GM12878 (cell line): ENCODE results near the gene IFIT2. TPM values are rescaled to one million over a fixed set of nuclear protein-coding genes. Genes with fewer than 3 reads are reported as not detected.

Source experiments
- ATAC-seq: fragments of 200-7000 bp; cut with Tn5 transposase; 3 replicates; pipeline ENCODE4 v1.9.1; 2020; ENCODE audit warnings: mild to moderate bottlenecking, moderate library complexity
- BruUV-seq: library from RNA; stranded (reverse); fragments of 400-500 nt; replicated peaks from 2 replicates; lab custom pipeline; 2021; lab: Mats Ljungman, UMichigan
- CTCF ChIA-PET: fragments of 300-600 bp; sonication (Branson Sonifier 250); formaldehyde crosslinking; extraction: SDS; loops from one replicate; lab custom pipeline; 2021; ENCODE audit warnings: inconsistent platforms; lab: Yijun Ruan, JAX
- POLR2A ChIA-PET: fragments of 350-600 bp; formaldehyde crosslinking; extraction: SDS; loops from one replicate; lab custom pipeline; 2021; ENCODE audit warnings: inconsistent platforms; lab: Charles Lee
- RAD21 ChIA-PET: fragments of 300-600 bp; sonication (Branson Sonifier 250); formaldehyde crosslinking; loops from one replicate; lab custom pipeline; 2023; ENCODE audit warnings: antibody characterized with exemption; ENCODE audit not compliant: unreplicated experiment; lab: Charles Lee
- SMC1A ChIA-PET: fragments of 300-600 bp; sonication (Branson Sonifier 250); formaldehyde crosslinking; loops from one replicate; lab custom pipeline; 2023; ENCODE audit not compliant: unreplicated experiment, uncharacterized antibody; lab: Charles Lee
- DNase-seq: peaks from one replicate; pipeline ENCODE4 v3.0.0-alpha.2; 2011; ENCODE audit warnings: low read depth, low spot score
- FAIRE-seq: peaks from 3 replicates; lab custom pipeline; 2011; peaks lifted over from hg19 to GRCh38; lab: Jason Lieb, UNC
- H2AFZ ChIP-seq: 2 replicates; pipeline ENCODE4 v1.6.0; 2011; ENCODE audit warnings: low read depth, low read length, control low read depth; ENCODE audit not compliant: control insufficient read depth
- H3K27ac ChIP-seq: 2 replicates; pipeline ENCODE4 v1.5.1; 2011; ENCODE audit warnings: control low read depth; ENCODE audit not compliant: control insufficient read depth, insufficient read depth
- H3K27me3 ChIP-seq, 2 experiments: replicated peaks in 1 of 2; 2 replicates each; pipeline versions ENCODE4 v1.6.0 to v1.6.1; 2011; ENCODE audit warnings: low read length in 1 of 2; ENCODE audit not compliant: control insufficient read depth in 2 of 2, insufficient read depth in 2 of 2
- H3K36me3 ChIP-seq, 2 experiments: 2 replicates each; pipeline ENCODE4 v1.5.1; 2011; ENCODE audit warnings: low read length in 1 of 2; ENCODE audit not compliant: control insufficient read depth in 2 of 2, insufficient read depth in 2 of 2
- H3K4me1 ChIP-seq: 2 replicates; pipeline ENCODE4 v1.6.1; 2011; ENCODE audit warnings: mild to moderate bottlenecking, low read length, moderate library complexity, mixed read lengths; ENCODE audit not compliant: control insufficient read depth, insufficient read depth
- H3K4me2 ChIP-seq: 2 replicates; pipeline ENCODE4 v1.6.0; 2011; ENCODE audit warnings: control low read depth; ENCODE audit not compliant: control insufficient read depth, insufficient read depth
- H3K4me3 ChIP-seq: fragments of 200-600 bp; sonication (generic); 2 replicates; pipeline ENCODE4 v1.5.1; 2016
- H3K79me2 ChIP-seq: 2 replicates; pipeline ENCODE4 v1.6.0; 2011; ENCODE audit warnings: low read length; ENCODE audit not compliant: control insufficient read depth, insufficient read depth
- H3K9ac ChIP-seq: 2 replicates; pipeline ENCODE4 v1.8.0; 2011; ENCODE audit warnings: low read length, control low read depth, mixed read lengths; ENCODE audit not compliant: control insufficient read depth, insufficient read depth
- H3K9me3 ChIP-seq: replicated peaks from 3 replicates; pipeline ENCODE4 v1.5.1; 2011; ENCODE audit warnings: mild to moderate bottlenecking, low read length; ENCODE audit not compliant: control insufficient read depth, insufficient read depth
- H4K20me1 ChIP-seq: 2 replicates; pipeline ENCODE4 v1.6.0; 2011; ENCODE audit not compliant: control insufficient read depth, insufficient read depth
- CREB1 ChIP-seq: IDR thresholded peaks from 2 replicates; pipeline ENCODE4 v1.6.1; 2012; ENCODE audit warnings: low read depth, mild to moderate bottlenecking, inconsistent platforms
- CTCF ChIP-seq, 3 experiments: IDR thresholded peaks in 2 of 3; conservative IDR thresholded peaks in 1 of 3; 2 replicates each; pipeline ENCODE4 v1.5.1; 2011; ENCODE audit warnings: low read depth in 3 of 3, low read length in 3 of 3, mild to moderate bottlenecking in 3 of 3, control low read depth in 2 of 3, moderate library complexity in 2 of 3, inconsistent platforms in 1 of 3, mixed read lengths in 1 of 3; ENCODE audit not compliant: control insufficient read depth in 2 of 3, insufficient read depth in 1 of 3; ENCODE audit errors: extremely low read depth in 1 of 3
- E2F4 ChIP-seq: IDR thresholded peaks from 2 replicates; pipeline ENCODE4 v1.6.1; 2012; ENCODE audit warnings: low read depth, low read length, improper control_type of control experiment
- E2F8 ChIP-seq: fragments of 450-650 bp; IDR thresholded peaks from 2 replicates; pipeline ENCODE4 v1.6.1; 2018; ENCODE audit warnings: mild to moderate bottlenecking, low read depth, moderate library complexity; ENCODE audit not compliant: partially characterized antibody
- EZH2 ChIP-seq: IDR thresholded peaks from 2 replicates; pipeline ENCODE4 v1.6.1; 2012; ENCODE audit warnings: low read depth, mild to moderate bottlenecking, control low read depth, inconsistent platforms, low read length, borderline replicate concordance; ENCODE audit not compliant: control insufficient read depth
- HDAC2 ChIP-seq: fragments of 200-600 bp; sonication (generic); IDR thresholded peaks from 2 replicates; pipeline ENCODE4 v1.6.1; 2017
- HDGF ChIP-seq: fragments of 450-650 bp; IDR thresholded peaks from 2 replicates; pipeline ENCODE4 v1.6.1; 2016; ENCODE audit warnings: antibody characterized with exemption
- JUNB ChIP-seq: IDR thresholded peaks from 2 replicates; pipeline ENCODE4 v1.6.1; 2016; ENCODE audit warnings: antibody characterized with exemption, mild to moderate bottlenecking
- MLLT1 ChIP-seq: fragments of 450-650 bp; IDR thresholded peaks from 2 replicates; pipeline ENCODE4 v1.6.1; 2016; ENCODE audit warnings: mild to moderate bottlenecking
- MTA2 ChIP-seq: fragments of 450-650 bp; IDR thresholded peaks from 2 replicates; pipeline ENCODE4 v1.6.1; 2016; ENCODE audit warnings: low read depth, mild to moderate bottlenecking, moderate library complexity
- MTA3 ChIP-seq: IDR thresholded peaks from 2 replicates; pipeline ENCODE4 v1.6.1; 2012; ENCODE audit warnings: low read length, inconsistent platforms, borderline replicate concordance
- NR2F1 ChIP-seq: fragments of 450-650 bp; conservative IDR thresholded peaks from 2 replicates; pipeline ENCODE4 v1.6.1; 2017; ENCODE audit warnings: mild to moderate bottlenecking
- RFX5 ChIP-seq: IDR thresholded peaks from 2 replicates; pipeline ENCODE4 v1.6.1; 2011; ENCODE audit warnings: low read depth, low read length, improper control_type of control experiment
- TCF7 ChIP-seq: IDR thresholded peaks from 2 replicates; pipeline ENCODE4 v1.6.1; 2014; ENCODE audit warnings: antibody characterized with exemption, borderline replicate concordance
- WGBS: methylation state at CpG from one replicate; pipeline ENCODE4 v1.1.6; 2016; ENCODE audit warnings: low lambda C conversion rate; ENCODE audit not compliant: insufficient replicate concordance, insufficient coverage; ENCODE audit errors: missing lambda C conversion rate; 5-methylcytosine and 5-hydroxymethylcytosine counted together
- in situ Hi-C: fragments of 300-500 bp; cut with MboI; formaldehyde crosslinking; loops from 9 replicates; pipeline ENCODE4 v1.14.3; 2018; ENCODE audit warnings: mixed read lengths
- intact Hi-C: fragments of 100-400 bp; cut with micrococcal nuclease; formaldehyde crosslinking; loops from one replicate; pipeline ENCODE4 v1.14.2; 2022; ENCODE audit not compliant: unreplicated experiment
- polyA plus RNA-seq, 11 experiments: library from polyadenylated mRNA; depleted of rRNA in 4 of 11; unstranded in 6 of 11; stranded (reverse) in 5 of 11; fragments of >200 nt; fragmentation: Nextera tagmentation in 4 of 11; fragmentation: Illumina TruSeq in 1 of 11; extraction: Ambion mirVana in 4 of 11; extraction: Trizol in 1 of 11; gene quantifications; 1 replicate in 1 of 11; 2 replicates in 10 of 11; pipeline versions ENCODE4 v1.2.1 to v1.2.3, GENCODE V29; 2011 to 2016; ENCODE audit warnings: inconsistent platforms in 2 of 11, missing spikeins in 2 of 11, low read depth in 1 of 11
- total RNA-seq, 4 experiments: library from RNA; depleted of rRNA in 3 of 4; stranded (reverse); fragments of >200 nt in 3 of 4; fragmentation: Illumina TruSeq in 1 of 4; extraction: Trizol in 1 of 4; gene quantifications; 2 replicates each; pipeline versions ENCODE4 v1.2.1 to v1.2.3, GENCODE V29; 2013 to 2021

The IFIT2 gene
- total and polyA plus RNA-seq, 10 of the 15 experiments (the other 5 are each of a cell fraction or from before 2014, with no cell fraction given) = 5.2 to 14.8 (median 9.7) TPM

- no TSS peak for BruUV-seq
- no peak overlapping the region for H3K27ac ChIP-seq
- no peak overlapping the region for H3K9ac ChIP-seq
- POLR2A ChIA-PET = interaction anchor here (1.1 to 1.3 kb wide), 2 partner anchors 12 to 22 kb away, joined by 3 to 4 read pairs; no protein-coding TSS in a partner anchor
- no peak for FAIRE-seq
- in situ Hi-C loops = no loop called here
- no peak overlapping the region for H3K4me2 ChIP-seq
- no peaks in the 10 kb centered on the region for H4K20me1 ChIP-seq
- H3K36me3 ChIP-seq = no peaks in the 10 kb centered on the region
- intact Hi-C loops = no loop called here
- no peaks in the 10 kb centered on the region for H3K27me3 ChIP-seq
- ATAC-seq = no peak
- CTCF ChIA-PET = interaction anchor here (0.5 to 4.5 kb wide), 7 partner anchors 9 to 414 kb away, joined by 3 to 39 read pairs (median 4); no protein-coding TSS in a partner anchor
- no peaks in the 10 kb centered on the region for H3K79me2 ChIP-seq
- no peak for DNase-seq
- WGBS = 97% methylated on average over 4 of the region's 4 CpGs
- SMC1A ChIA-PET = interaction anchor here (0.9 to 8.3 kb wide), 5 partner anchors 9 to 91 kb away, joined by 3 to 97 read pairs (median 3); partner anchors contain the start of genes IFIT1 and IFIT5
- no peak overlapping the region for H3K4me3 ChIP-seq
- H3K9me3 ChIP-seq = no peaks in the 10 kb centered on the region
- no peak overlapping the region for H2AFZ ChIP-seq
- TF ChIP-seq NR2F1 (no peak), CTCF (IDR thresholded peaks at IDR 0.05 in 2 of 3, conservative IDR thresholded peaks at IDR 0.05 in 1 of 3; ENCODE audit: control insufficient read depth in 2 of 3, extremely low read depth in 1 of 3, insufficient read depth in 1 of 3, low read depth in 3 of 3, low read length in 3 of 3) (no peak), MTA3 (no peak), CREB1 (no peak), JUNB (no peak), RFX5 (no peak), HDAC2 (no peak), EZH2 (no peak), E2F8 (no peak), E2F4 (no peak), MLLT1 (no peak), MTA2 (no peak), HDGF (no peak), TCF7 (no peak)
- RAD21 ChIA-PET = interaction anchor here (1.6 to 4.1 kb wide), 3 partner anchors 17 to 44 kb away, joined by 3 to 23 read pairs (median 5); no protein-coding TSS in a partner anchor
- H3K4me1 ChIP-seq = peaks cover 35% of the 10 kb centered on the region
Measured at GRCh38 chr10:89346405-89347254, 44.8 kb downstream of the IFIT2 start.
